Measurements from ENCODE around the gene GALNT13.

GALNT13 gene

GRCh38 chr2:154331784-154332183 is 460.1 kb downstream of the GALNT13 start:
- no peak for DNase-seq

GRCh38 chr2:154336201-154336600 is 464.5 kb downstream of the GALNT13 start:
- no peak for DNase-seq

- no peak for DNase-seq
These were observed 466.7 kb downstream of the GALNT13 start for GRCh38 chr2:154338352-154338967.

- DNase-seq: no peak
These were observed 471.6 kb downstream of the GALNT13 start for GRCh38 chr2:154343282-154343681.

GRCh38 chr2:154350911-154351310 is 479.2 kb downstream of the GALNT13 start:
- no peak for DNase-seq

GRCh38 chr2:154361276-154361675 is 489.6 kb downstream of the GALNT13 start:
- no peak for DNase-seq

- DNase-seq: no peak
These were observed 496.4 kb downstream of the GALNT13 start for GRCh38 chr2:154368153-154368552.

GRCh38 chr2:154370873-154371272 is 499.2 kb downstream of the GALNT13 start:
- DNase-seq: no peak

GRCh38 chr2:154374416-154374815 is 502.7 kb downstream of the GALNT13 start:
- DNase-seq: no peak

- DNase-seq: no peak
These were observed 503.8 kb downstream of the GALNT13 start for GRCh38 chr2:154375579-154375931.

- DNase-seq: no peak
These were observed 510.4 kb downstream of the GALNT13 start for GRCh38 chr2:154381931-154382794.

GRCh38 chr2:154386186-154386585 is 514.5 kb downstream of the GALNT13 start:
- DNase-seq: no peak

- DNase-seq: no peak
These were observed 519.3 kb downstream of the GALNT13 start for GRCh38 chr2:154391051-154391450.

GRCh38 chr2:154392256-154392655 is 520.5 kb downstream of the GALNT13 start:
- no peak for DNase-seq

GRCh38 chr2:154394600-154394999 is 522.9 kb downstream of the GALNT13 start:
- no peak for DNase-seq

GRCh38 chr2:154400563-154401290 is 529.0 kb downstream of the GALNT13 start:
- no peak for DNase-seq

- no peak for DNase-seq
These were observed 530.5 kb downstream of the GALNT13 start for GRCh38 chr2:154402213-154402612.

GRCh38 chr2:154403242-154403790 is 531.6 kb downstream of the GALNT13 start:
- no peak for DNase-seq

- DNase-seq: no peak
These were observed 537.1 kb downstream of the GALNT13 start for GRCh38 chr2:154408786-154409185.

- DNase-seq: no peak
These were observed 550.5 kb downstream of the GALNT13 start for GRCh38 chr2:154422251-154422650.

GRCh38 chr2:154425994-154426393 is 554.3 kb downstream of the GALNT13 start:
- no peak for DNase-seq

- no peak for DNase-seq
These were observed 555.7 kb downstream of the GALNT13 start for GRCh38 chr2:154427453-154427852.

- DNase-seq: no peak
These were observed 556.3 kb downstream of the GALNT13 start for GRCh38 chr2:154428022-154428421.

GRCh38 chr2:154433010-154433409 is 561.3 kb downstream of the GALNT13 start:
- no peak for DNase-seq

Data from stimulated activated naive CD4-positive, alpha-beta T cell treated with Interleukin-2 at 50 U/mL for 16 hours (primary cell).